NCI-H2081 treated with DMSO at 0.1 percent for 48 hours (cell line): ENCODE measurements around the gene NGFR.

Experiments
- DNase-seq: peaks from one replicate; lab custom pipeline; 2025; lab: John Stamatoyannopoulos, UW

Gene NGFR

DNA sequence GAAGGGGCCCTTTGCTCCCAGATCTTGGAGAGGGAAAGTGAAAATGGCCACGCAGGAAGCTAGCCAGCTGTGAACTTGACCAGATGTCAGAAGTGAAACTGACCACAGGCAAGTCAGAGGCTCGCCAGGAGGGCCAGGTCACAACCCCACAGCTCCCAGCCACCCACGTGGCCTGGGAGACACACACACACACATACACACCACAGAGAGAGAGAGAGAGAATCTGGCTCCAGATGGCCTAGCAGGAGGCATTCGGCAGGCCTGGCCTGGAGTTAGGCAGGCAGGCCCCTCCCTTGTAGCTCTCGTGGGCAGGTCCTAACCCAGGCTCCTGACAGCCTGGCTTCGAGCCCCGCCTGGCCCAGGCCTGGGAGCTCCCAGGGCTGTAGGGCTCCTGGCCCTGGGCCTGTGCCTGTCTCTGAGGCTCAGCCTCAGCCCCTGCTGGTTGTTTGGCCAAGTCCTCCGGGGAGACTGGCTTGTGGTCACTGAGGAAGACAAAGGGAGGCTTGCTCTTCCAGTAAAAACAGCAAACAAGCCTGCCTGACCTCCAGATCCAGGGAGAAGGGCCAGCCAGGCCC lies 20.2 kb downstream of the NGFR start:
- no peak for DNase-seq

DNA sequence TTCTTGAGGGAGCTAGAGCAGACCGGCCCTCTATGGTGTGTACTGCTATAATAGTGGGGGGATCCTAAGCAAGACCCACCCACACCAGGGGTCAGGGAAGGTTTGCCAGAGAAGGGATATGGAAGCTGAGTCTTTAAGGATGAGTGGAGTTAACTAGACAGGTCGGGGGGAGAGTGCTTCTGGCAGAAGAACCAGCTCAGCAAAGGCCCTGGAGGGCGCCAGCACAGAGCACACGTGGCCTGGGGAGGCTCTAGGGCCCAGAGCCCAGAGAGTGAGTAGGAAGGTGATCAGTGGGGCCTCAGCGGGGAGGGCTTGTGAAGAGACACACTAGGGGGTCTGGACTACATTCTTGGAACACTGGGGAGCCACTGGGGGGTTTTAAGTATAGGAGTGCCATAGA lies 21.1 kb downstream of the NGFR start:
- DNase-seq: no peak

DNA sequence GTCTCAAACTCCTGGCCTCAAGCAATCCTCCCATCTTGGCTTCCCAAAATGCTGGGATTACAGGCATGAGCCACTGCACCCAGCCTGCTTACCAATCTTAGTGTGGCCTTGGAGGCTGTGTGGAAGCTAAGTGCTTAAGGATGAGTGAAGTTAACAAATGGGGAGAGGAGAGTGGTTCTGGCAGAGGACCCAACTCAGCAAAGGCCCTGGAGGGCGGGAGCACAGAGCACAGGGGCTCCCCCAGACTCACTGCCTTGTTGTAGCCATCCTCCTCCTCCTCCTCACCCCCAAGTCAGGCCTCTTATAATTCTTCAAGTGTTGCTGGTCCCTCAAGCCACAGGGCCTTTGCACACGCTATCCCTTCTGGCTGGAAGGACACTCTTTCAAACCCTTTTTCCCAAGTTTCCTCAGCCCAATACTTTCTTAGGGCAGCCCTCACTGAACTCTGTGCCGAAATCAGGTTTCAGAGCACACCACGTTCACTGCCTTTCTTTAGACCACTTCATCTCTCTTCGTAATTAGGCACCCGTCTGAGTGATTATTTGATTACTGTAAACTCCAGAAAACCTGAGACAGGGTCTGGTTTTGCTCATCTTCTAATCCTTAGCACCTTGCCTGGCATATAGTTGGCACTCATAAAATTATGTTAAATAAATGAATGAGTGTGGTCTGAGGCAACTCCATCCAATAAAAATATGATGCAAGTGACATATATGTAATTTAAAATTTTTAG lies 23.4 kb downstream of the NGFR start:
- DNase-seq: no peak

DNA sequence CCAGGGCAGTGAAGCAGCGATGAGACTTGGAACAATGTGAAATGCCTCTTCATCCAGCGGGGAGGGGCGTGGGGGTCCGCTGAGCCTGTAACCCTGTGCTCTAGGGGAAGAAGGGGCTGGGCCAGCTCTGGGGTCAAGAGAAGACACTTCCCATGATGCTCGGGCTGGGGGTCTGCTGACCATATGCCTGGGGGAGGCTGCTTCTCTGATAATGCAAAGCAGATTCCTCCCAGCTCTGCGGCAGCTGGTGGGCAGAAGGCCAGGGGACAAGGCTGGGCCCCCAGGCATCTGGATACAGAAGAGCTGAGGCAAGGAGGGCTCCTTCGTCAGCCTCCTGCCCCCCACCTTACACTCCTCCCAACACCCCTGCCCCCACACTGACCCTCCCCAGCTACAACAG lies 24.7 kb downstream of the NGFR start:
- DNase-seq: no peak

DNA sequence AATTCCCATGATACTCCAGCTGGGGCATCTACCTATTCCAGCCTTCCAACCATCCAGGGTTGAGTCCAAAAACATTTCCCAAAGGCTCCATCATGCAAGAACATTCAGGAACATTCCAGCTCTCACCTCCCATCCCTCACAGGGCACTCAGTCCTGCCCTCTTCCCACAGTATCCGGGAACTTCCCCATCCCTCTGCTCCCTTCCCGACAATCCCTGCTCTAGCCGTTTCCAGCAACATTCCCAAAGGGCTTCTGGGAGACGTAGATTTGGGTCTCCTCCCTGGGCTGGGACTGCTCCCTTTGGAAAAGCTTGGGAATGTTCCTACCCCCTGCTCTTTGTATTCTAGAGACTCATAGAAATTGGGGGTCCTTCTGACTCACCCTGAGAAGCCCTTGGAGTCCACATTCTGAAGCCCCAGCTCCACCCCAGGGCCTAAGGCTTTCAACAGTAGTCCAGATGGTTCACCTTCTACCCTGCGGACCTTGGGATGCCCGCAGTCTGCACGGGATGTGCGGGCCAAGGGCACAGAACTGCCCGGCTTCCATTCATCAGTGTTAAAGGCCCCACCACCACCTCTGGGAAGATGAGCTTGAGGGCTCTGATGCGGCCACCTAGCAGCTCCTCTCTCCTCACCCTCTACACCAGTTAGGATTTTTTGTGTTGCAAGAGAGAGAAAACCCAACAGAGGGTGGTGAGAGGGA lies 25.4 kb downstream of the NGFR start:
- DNase-seq: no peak

DNA sequence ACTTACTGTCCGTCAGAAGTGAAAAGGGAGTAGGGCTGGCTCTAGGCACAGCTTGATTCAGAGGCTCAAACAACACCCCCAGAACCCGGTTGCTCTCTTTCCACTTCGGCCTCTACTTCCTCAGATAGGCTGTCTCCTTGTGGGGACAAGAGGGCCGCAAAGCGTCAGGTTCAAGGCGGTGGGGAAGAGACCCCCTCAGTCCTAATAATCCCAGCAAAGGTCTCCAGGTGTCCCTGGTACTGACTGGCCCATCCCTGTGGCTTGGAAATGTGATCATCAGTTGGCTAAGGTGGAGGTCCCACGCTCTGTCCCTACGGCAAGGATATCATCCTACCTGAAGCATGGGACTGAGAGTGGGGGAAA lies 26.0 kb downstream of the NGFR start:
- no peak for DNase-seq

DNA sequence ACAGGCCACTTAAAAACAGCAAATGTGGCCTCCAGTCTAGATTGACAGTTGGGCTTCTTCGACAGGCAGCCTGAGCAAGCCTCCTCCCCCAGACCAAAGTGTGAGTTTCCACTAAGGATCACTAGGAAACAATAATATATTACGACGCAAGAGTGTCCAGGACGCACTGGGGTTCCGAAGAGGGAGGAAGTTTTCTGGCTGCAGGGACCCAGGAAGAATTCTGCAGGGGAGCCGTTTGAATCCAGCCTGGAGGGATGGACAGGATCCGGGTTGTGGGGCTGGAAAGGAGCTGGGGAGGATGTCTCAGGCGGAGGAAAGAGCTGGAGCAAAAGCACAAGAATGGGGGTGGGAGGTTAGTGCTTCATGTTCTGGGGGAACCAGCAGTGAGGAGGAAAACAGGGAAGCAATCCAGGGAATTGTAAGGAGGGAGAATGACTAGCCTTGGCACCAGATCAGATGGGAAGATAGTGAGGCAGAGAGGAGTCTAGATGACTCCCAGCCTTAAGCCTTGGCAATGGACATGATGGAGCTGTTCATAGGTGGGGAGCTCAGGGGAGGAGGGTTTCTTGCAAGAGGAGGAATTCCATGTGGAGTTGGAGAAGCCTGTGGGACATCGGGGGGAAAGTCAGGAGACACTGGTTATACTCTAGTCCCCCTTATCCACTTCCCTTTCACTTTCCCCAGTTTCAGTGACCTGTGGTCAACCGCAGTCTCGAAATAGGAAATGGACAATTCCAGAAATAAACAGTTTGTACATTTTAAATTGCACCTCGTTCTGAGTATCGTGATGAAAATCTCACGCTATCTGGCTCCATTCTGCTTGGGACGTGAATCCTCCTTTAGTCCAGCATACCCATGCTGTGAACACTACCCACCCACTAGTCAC lies 26.6 kb downstream of the NGFR start:
- DNase-seq: no peak

DNA sequence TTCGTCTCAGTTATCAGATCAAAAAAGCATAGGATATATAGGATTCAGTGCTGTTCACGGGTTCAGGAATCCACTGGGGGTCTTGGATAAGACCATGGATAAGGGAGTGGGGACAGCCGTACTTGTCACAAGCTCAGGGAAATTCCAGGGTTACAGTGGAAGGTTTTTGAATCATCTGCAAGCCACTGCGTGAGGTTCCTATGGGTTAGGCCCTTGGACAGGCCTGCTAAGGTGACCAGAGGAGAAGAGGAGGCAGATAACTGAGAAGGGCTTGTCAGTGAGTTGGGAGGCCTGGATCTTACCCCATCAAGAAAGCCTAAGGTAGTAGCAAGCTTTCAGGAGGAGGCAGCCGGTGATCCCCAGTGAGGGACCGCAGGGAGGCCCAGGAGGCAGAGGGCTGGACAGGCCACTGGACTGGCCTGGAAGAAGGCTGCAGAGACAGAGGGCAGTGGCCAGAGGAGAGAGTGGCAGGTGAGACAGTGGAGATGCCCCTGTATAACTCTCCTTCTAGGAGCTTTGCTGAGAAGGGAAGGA lies 27.3 kb downstream of the NGFR start:
- DNase-seq: no peak

DNA sequence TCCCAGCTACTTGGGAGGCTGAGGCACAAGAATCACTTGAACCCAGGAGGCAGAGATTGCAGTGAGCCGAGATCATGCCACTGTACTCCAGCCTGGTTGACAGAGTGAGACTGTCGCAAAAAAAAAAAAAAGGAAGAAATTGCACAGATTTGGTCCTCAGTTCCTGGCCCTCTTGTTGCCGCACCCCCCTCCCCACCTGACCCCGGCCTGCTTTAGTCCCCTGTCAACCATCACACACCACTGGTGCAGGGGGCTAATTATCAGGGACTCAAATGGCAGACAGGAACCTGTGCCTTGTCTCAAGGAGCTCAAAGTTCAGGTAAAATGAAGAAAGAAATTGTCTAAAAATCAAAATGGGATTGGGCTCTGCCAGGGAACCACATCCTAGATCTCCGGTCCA lies 28.1 kb downstream of the NGFR start:
- no peak for DNase-seq

DNA sequence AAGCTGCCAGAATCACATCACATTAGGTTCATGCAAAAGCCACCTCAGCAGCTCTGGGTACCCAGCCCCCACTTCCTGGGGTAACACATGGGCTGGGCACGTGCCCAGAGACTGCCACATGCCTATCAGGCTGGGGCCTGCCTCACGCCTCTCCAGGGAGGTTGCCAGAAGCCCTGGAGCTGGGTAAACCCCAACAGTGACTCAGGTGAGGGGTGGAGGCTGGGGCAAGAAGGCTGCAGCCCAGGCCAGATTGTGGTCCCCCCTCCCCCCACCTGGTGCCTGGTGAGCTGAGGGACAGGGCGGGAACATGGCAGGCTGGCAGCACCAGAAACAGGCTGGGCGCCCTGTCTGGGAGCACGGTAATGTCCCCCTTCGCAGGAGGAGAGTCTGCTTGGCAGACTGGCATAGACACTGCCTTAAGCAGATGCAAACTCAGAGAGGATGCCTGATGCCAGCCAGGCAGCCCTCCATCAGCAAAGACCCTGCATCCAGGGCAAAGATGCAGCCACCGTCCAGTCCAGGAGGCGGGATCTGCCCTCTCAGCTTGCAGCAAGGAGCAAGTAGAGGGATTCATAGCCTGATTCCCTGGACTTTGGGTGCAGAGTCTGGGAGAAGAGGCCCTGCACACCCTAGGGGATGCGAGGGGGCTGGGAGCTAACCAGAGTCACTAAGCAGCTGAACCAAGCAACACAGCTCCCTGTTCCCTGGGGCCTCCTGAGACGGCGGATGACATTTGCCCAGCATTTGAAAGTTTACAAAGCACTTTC lies 28.8 kb downstream of the NGFR start:
- no peak for DNase-seq

DNA sequence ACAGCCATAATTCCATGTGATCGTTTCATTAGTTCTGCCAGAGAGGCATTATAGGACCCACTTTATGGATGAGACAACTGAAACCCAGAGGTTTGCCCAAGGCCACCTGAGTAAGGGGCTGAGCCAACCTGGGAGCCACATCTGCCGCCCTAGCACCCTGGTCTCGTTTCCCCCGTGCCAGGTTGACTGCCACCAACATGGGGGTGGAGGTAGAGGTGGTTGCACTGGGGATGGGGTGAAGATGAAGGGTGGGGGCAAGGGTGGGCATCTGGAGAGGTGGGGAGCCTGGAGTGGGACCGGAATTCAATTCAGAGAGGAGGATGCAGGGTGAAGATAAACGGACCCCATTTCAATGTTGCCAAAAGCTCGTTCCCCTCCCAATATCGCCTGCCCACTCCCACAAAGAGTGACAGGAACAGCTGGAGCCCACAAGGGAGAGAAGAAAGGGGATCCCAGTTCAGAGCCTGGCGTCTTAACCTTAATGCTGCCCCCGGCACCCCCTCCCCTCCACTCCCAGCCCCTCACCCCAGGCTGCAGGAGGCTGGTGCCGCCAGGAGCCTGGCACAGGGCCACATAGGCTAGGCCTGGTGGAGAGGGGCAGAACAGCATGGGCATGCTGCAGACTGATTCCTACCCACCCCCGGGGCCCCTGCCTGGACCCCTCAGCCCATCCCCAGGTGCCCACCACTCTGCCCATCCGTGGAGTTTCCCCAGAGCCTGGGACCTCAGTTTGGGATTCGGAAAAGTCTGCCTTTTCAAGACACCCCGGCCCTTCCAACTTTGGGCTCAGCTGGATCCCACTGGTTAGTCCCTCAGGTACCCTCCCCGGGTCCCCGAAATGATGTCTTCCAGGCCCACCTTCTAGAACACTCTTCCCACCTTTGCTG lies 29.6 kb downstream of the NGFR start:
- DNase-seq: no peak

DNA sequence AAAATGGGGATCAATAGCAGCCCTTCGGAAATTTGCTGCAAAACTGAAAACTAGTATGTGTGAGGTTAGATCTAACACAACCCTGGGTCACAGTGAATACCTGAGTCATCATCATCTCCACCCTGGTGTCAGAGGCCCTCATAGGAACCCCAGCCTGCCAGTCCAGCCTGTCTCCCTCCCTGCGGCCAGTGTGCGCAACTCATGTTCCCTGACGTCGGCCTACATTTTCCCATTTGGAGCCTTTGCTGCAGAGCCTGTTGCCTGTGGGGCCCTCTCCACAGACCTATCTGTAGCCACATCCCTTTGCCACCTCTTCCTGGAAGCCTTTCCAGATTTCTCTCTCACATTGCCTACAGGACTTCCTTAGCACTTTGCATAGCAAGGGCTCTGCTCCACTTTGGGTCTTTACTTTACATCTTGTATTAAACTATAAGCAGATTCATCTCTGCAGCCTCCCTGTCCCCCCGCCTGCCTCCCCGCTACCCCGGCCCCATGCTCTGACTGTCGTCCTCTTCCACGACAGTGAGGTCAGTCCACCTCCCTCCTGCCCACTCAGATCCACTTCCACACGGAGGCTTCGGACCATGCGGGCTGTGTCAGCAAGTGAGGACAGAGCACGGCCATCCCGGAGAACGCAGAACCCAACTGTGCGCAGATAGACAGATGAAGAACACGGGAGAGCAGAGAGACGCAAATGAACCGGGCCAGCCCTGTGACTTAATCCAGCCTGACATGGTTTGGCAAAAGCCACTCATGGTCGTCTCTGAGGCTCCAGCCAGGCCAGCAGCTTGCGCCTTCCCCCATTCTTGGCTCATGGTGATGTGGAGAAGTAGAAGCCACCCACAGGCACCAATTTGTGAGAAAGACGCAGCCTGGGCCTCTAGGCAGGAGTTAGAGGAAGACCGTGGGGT lies 31.0 kb downstream of the NGFR start:
- no peak for DNase-seq

DNA sequence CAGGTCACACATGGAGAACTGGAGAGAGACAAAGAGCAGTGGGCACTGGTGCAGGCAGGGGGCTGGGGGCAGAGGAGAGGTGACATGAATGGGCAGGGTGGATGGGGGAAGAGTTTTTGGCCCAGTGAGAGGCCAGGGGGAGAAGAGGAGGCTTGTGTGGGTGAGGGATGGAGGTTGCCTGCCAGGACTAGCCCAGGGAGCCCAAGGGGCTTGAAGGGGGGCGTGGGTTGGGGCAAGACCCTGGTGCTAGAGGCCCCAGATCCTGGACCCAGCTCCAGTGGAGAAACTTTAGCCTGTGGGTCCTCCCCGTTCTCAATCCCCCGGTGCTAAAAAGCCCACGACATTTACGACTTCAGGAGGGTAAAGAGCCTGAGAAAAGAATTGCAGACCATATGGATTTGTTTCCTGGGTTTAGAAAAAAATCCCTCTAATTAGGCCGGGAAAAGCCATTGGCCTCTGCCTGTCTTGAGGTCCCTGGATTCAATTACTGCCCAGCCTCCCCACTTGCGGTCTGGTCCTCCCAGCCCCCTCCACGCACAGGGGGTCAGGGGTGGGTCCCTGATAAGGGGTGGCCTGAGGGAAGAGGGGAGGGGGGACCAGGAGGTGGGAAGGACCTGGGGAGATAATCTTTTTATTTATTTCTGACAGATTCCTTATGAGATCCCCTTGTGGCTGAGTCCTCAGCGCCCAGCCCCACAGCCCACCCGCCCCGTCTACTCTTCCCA lies 33.0 kb downstream of the NGFR start:
- DNase-seq: no peak

DNA sequence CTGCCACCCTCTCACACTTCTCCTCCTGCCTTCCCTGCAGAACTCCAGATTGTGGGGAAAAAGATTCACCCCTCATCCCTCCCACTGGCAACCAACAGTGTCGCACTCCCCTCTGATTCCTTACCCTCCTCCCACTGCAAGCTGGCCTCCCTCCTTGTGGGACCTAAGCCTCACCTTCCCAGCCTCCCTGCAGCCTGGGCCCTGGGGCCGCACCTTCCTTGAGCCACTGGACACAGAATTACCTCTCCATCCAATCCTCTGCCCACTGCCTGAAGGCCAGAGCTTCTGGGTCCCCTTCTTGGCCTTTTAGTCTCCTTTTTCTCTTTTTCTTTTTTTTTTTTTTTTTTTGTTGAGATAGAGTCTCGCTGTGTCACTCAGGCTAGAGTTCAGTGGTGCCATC lies 33.9 kb downstream of the NGFR start:
- no peak for DNase-seq

DNA sequence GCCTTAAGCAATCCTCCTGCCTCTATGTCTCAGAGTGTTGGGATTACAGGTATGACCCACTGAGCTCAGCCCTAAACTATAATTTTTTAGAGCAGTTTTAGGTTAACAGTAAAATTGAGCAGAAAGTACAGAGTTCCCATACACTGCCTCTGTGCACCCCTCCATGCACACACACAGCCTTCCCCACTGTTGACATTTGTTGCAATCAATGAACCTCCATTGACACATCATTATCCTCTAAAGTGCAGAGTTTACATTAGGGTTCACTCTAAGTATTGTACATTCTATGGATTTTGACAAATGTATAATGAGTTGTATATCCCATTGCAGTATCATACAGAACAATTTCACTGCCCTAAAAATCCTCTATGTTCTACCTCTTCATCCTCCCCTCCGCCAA lies 35.0 kb downstream of the NGFR start:
- DNase-seq: no peak

DNA sequence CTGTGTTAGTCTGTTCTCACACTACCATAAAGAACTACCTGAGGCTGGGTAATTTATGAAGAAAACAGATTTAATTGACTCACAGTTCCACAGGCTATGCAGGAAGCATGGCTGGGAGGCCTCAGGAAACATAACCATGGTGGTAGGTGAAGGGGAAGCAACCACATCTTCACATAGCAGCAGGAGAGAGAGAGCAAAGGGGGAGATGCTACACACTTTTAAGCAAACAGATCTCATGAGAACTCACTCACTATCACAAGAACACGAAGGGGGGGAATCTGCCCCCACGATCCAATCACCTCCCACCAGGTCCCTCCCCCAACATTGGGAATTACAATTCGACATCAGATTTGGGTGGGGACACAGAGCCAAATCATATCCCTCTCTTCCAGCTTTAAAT lies 48.8 kb downstream of the NGFR start:
- no peak for DNase-seq

DNA sequence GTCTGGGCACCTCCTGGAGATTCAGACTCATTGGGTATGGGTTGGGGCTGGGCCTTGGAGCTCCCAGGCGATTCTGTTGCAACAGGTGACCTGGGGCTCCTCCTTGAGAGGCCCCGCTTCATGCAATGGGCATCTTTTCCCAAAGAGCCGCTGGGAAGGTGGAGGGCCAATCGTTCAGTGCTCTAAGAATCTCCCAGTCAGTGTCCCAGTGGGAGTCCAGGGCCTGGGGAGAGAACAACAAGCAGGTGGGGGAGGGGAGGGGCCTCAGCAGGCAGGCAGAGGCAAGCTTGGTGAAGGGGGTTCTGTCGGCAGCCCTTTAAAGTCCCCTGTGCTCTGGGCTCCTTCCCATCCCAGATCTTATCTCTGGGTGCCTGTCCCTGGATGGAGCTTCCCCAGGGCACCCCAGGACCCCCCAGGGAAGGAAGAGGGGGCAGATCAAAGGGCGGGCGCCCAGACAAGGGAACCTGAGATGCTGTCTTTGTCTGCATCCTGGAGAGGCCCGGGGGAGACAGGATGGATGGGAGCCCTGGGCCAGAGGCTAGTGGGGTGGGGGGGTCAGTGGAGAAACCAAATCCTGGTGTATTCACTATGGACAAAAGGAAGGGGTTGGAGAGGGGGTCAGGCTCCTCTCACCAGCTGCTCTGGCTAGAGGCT lies 50.0 kb downstream of the NGFR start:
- no peak for DNase-seq

DNA sequence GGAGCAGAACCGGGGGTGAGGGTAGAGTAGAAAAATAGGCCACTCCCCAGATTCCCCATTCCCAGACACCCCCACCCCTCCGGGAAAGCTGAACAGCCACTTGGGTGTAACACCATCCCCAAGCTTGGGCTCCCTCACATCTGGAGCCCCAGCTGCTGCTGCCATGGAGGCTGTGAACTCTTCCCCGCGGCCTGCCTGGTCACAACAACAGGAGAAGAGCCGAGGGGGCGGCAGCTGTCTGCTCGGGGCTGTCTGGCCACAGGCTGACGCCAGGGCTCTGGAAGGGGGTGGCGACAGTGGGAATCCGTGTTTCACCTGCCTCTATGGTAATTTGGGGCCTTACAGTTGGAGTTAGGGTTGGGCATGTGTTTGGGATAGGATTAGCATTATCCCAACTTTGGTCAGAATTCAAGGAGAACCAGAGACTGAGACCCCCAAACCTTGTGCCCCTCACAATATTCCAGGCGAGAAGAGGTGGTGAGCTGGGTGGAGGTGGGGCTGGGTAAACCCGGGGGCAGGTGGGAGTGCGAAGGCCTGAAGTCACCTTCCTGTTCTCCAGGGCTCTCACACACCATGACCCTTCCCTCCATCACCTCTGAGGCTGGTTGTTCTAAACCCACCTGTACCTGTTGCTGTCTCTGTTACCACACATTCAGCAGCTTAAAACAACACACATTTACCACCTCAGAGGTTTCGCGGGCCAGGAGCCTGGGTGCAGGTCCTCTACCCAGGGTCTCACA lies 50.9 kb downstream of the NGFR start:
- no peak for DNase-seq
